CD14-positive monocyte (primary cell): ENCODE results near the gene FHOD3. TPM values are rescaled to one million over a fixed set of nuclear protein-coding genes. Genes with fewer than 3 reads are reported as not detected.

ENCODE experiments used
- DNase-seq, 3 donors: peaks; one replicate each; pipeline ENCODE4 v3.0.0-alpha.2; 2011 to 2022
- H2AFZ ChIP-seq: 2 replicates; pipeline ENCODE4 v1.6.0; 2012; ENCODE audit warnings: mild to moderate bottlenecking, low read depth, low read length, inconsistent platforms; ENCODE audit not compliant: insufficient read depth, poor library complexity, severe bottlenecking
- H3K27ac ChIP-seq, 2 donors: 1 replicate in 1 of 2; 2 replicates in 1 of 2; pipeline ENCODE4 v1.5.1; 2012 to 2013; ENCODE audit warnings: low read length in 2 of 2, control low read depth in 1 of 2, inconsistent platforms in 1 of 2, low read depth in 1 of 2, mild to moderate bottlenecking in 1 of 2
- H3K27me3 ChIP-seq, 2 donors: one replicate each; pipeline versions ENCODE4 v1.6.0 to v1.6.1; 2011 to 2013; ENCODE audit warnings: low read length in 2 of 2; ENCODE audit not compliant: control insufficient read depth in 2 of 2, insufficient read depth in 2 of 2
- H3K36me3 ChIP-seq, 2 donors: replicated peaks in 1 of 2; 1 replicate in 1 of 2; 2 replicates in 1 of 2; pipeline versions ENCODE4 v1.5.1 to v1.6.1; 2012 to 2013; ENCODE audit warnings: low read length in 2 of 2, control low read depth in 1 of 2, inconsistent platforms in 1 of 2, mild to moderate bottlenecking in 1 of 2; ENCODE audit not compliant: insufficient read depth in 2 of 2, control insufficient read depth in 1 of 2
- H3K4me1 ChIP-seq, 2 donors: 1 replicate in 1 of 2; 2 replicates in 1 of 2; pipeline versions ENCODE4 v1.5.1 to v1.6.1; 2012 to 2013; ENCODE audit warnings: low read length in 2 of 2, control low read depth in 1 of 2, inconsistent platforms in 1 of 2, mild to moderate bottlenecking in 1 of 2, moderate library complexity in 1 of 2; ENCODE audit not compliant: insufficient read depth in 2 of 2, control insufficient read depth in 1 of 2
- H3K4me2 ChIP-seq: replicated peaks from 2 replicates; pipeline ENCODE3; 2012; ENCODE audit warnings: low read length, moderate library complexity, mild to moderate bottlenecking; ENCODE audit not compliant: poor library complexity, severe bottlenecking; ENCODE audit errors: extremely low read depth
- H3K4me3 ChIP-seq, 3 experiments: fragments of 200-600 bp in 1 of 3; sonication (generic) in 1 of 3; replicated peaks in 1 of 3; 1 replicate in 2 of 3; 2 replicates in 1 of 3; pipeline ENCODE4 v1.5.1; 2011 to 2013; ENCODE audit warnings: low read length in 3 of 3, mild to moderate bottlenecking in 3 of 3, control low read depth in 2 of 3, low read depth in 2 of 3, inconsistent platforms in 1 of 3, moderate library complexity in 1 of 3
- H3K79me2 ChIP-seq: 2 replicates; pipeline ENCODE4 v1.6.0; 2012; ENCODE audit warnings: mild to moderate bottlenecking, control low read depth, inconsistent platforms, low read length, moderate library complexity; ENCODE audit not compliant: insufficient read depth
- H3K9ac ChIP-seq: 2 replicates; pipeline ENCODE4 v1.6.0; 2017; ENCODE audit warnings: low read length, mild to moderate bottlenecking; ENCODE audit not compliant: insufficient read depth, poor library complexity, severe bottlenecking
- H3K9me3 ChIP-seq, 2 donors: replicated peaks in 1 of 2; 1 replicate in 1 of 2; 2 replicates in 1 of 2; pipeline versions ENCODE4 v1.5.1 to v1.6.1; 2012 to 2013; ENCODE audit warnings: low read length in 2 of 2, control low read depth in 1 of 2; ENCODE audit not compliant: control insufficient read depth in 1 of 2, insufficient read depth in 1 of 2
- H4K20me1 ChIP-seq: 2 replicates; pipeline ENCODE4 v1.6.0; 2012; ENCODE audit warnings: mild to moderate bottlenecking, low read length, control low read depth, moderate library complexity; ENCODE audit not compliant: insufficient read depth
- H3K27ac Mint-ChIP-seq, 7 donors: one replicate each; pipeline ENCODE4 v1.8.0; 2020; ENCODE audit warnings: mild to moderate bottlenecking in 7 of 7, mixed read lengths in 7 of 7, moderate library complexity in 6 of 7, inconsistent platforms in 2 of 7
- H3K27me3 Mint-ChIP-seq, 3 donors: one replicate each; pipeline ENCODE4 v1.8.0; 2021 to 2022; ENCODE audit warnings: low read depth in 3 of 3, mild to moderate bottlenecking in 3 of 3, mixed read lengths in 3 of 3, moderate library complexity in 3 of 3, inconsistent platforms in 1 of 3
- H3K36me3 Mint-ChIP-seq, 2 donors: one replicate each; pipeline ENCODE4 v1.8.0; 2020; ENCODE audit warnings: mixed read lengths in 2 of 2, inconsistent platforms in 1 of 2, mild to moderate bottlenecking in 1 of 2
- H3K4me1 Mint-ChIP-seq: one replicate; pipeline ENCODE4 v1.8.0; 2020; ENCODE audit warnings: mild to moderate bottlenecking, mixed read lengths
- H3K4me3 Mint-ChIP-seq, 2 donors: one replicate each; pipeline ENCODE4 v1.8.0; 2020; ENCODE audit warnings: mild to moderate bottlenecking in 2 of 2, mixed read lengths in 2 of 2, moderate library complexity in 1 of 2
- H3K9me3 Mint-ChIP-seq, 7 donors: one replicate each; pipeline ENCODE4 v1.8.0; 2020 to 2022; ENCODE audit warnings: mixed read lengths in 7 of 7, mild to moderate bottlenecking in 6 of 7, moderate library complexity in 6 of 7, inconsistent platforms in 2 of 7
- CTCF ChIP-seq: fragments of 200-600 bp; IDR thresholded peaks from one replicate; pipeline ENCODE4 v1.8.0; 2022; ENCODE audit warnings: antibody characterized with exemption, mild to moderate bottlenecking
- WGBS: methylation state at CpG from one replicate; pipeline ENCODE4 v1.1.5; 2013; ENCODE audit warnings: missing lambda C conversion rate; ENCODE audit not compliant: insufficient coverage; 5-methylcytosine and 5-hydroxymethylcytosine counted together
- intact Hi-C, 2 donors: fragments of 100-400 bp; cut with micrococcal nuclease; formaldehyde crosslinking; loops; one replicate each; pipeline versions ENCODE4 v1.15.0 to v1.15.1; 2023
- polyA plus RNA-seq, 3 donors: library from polyadenylated mRNA; depleted of rRNA in 1 of 3; unstranded in 2 of 3; stranded (reverse) in 1 of 3; fragments of 300-500 nt in 2 of 3; fragments of >200 nt in 1 of 3; fragmentation: Illumina TruSeq in 2 of 3; gene quantifications; 1 replicate in 2 of 3; 2 replicates in 1 of 3; pipeline ENCODE4 v1.2.3, GENCODE V29; 2012 to 2021

The FHOD3 gene
- polyA plus RNA-seq, 3 donors, result not detected

- Histone ChIP-seq H3K4me1 (no peaks in the 10 kb centered on the region), H3K9me3 (no peaks in the 10 kb centered on the region), H2AFZ (no peak overlapping the region), H3K36me3 (no peaks in the 10 kb centered on the region), H3K79me2 (no peaks in the 10 kb centered on the region), H3K9ac (no peak overlapping the region), H3K27ac (no peak overlapping the region), H4K20me1 (no peaks in the 10 kb centered on the region), H3K4me3 (no peak overlapping the region), H3K27me3 (peaks cover 6 to 8% of the 10 kb centered on the region in 2 donors), H3K4me2 (no peak overlapping the region)
- intact Hi-C loops, result loop anchor here (5.0 to 10.0 kb wide), 4 partner anchors 180 to 527 kb away; no protein-coding TSS in a partner anchor
- 75% methylated on average over 1 of the region's 3 CpGs for WGBS
- peaks cover 7 to 24% (median 18%) of the 10 kb centered on the region in 3 donors for H3K27me3 Mint-ChIP-seq
- H3K4me3 Mint-ChIP-seq, result no peak overlapping the region
- H3K4me1 Mint-ChIP-seq, result no peaks in the 10 kb centered on the region
- DNase-seq, result no peak
- no peak for TF ChIP-seq CTCF
- no peaks in the 10 kb centered on the region for H3K36me3 Mint-ChIP-seq
- H3K9me3 Mint-ChIP-seq, result no peaks in the 10 kb centered on the region
- no peak overlapping the region for H3K27ac Mint-ChIP-seq
Observed at GRCh38 chr18:36281936-36282335, 15.6 kb upstream of the FHOD3 start.

- Histone ChIP-seq H3K9me3 (peaks cover 0 to 3% of the 10 kb centered on the region in 2 donors), H3K4me3 (no peak overlapping the region), H3K27me3 (peaks cover 5 to 8% of the 10 kb centered on the region in 2 donors), H3K27ac (no peak overlapping the region), H3K9ac (no peak overlapping the region), H2AFZ (no peak overlapping the region), H3K4me2 (no peak overlapping the region), H3K4me1 (no peaks in the 10 kb centered on the region), H4K20me1 (no peaks in the 10 kb centered on the region), H3K36me3 (no peaks in the 10 kb centered on the region), H3K79me2 (no peaks in the 10 kb centered on the region)
- 88% methylated on average over 4 of the region's 6 CpGs for WGBS
- Mint-ChIP-seq H3K4me1 (no peaks in the 10 kb centered on the region), H3K4me3 (no peak overlapping the region), H3K27me3 (peaks cover 9 to 21% (median 15%) of the 10 kb centered on the region in 3 donors), H3K36me3 (no peaks in the 10 kb centered on the region), H3K9me3 (peaks cover 2 to 5% (median 4%) of the 10 kb centered on the region in 7 donors), H3K27ac (no peak overlapping the region)
- intact Hi-C loops, result loop anchor here (5.0 to 10.0 kb wide), 4 partner anchors 181 to 529 kb away; no protein-coding TSS in a partner anchor
- DNase-seq, result no peak
- no peak for TF ChIP-seq CTCF
Observed at GRCh38 chr18:36283448-36283847, 14.1 kb upstream of the FHOD3 start.
